GM13977 (cell line): ENCODE results near the gene TNFAIP6.
A peak's percentile ranks its signal among the peaks of the same experiment; 100 is the strongest.
"Not testable (repeated sequence)": the region's sequence is repeated elsewhere in the genome, so short reads cannot be mapped to it uniquely, and the experiment has no call there.

ENCODE experiments used
- DNase-seq: peaks from one replicate; pipeline ENCODE4 v3.0.0; 2012; ENCODE audit warnings: low spot score
- in situ Hi-C: fragments of 300-500 bp; cut with MboI; formaldehyde crosslinking; loops from one replicate; pipeline ENCODE4 v1.12.0; 2022; ENCODE audit warnings: low sequenced_read_pairs, low pct_unique_long_range_greater_than_20kb, mixed read lengths, inconsistent platforms; ENCODE audit not compliant: unreplicated experiment
- TF ChIP-seq, protein P1 (sequence below): IDR thresholded peaks from 2 replicates; pipeline ENCODE4 v1.5.1; 2012; ENCODE audit warnings: mild to moderate bottlenecking, control low read depth; ENCODE audit not compliant: insufficient read depth; ENCODE audit errors: extremely low read depth, missing control alignments

Gene TNFAIP6

DNA sequence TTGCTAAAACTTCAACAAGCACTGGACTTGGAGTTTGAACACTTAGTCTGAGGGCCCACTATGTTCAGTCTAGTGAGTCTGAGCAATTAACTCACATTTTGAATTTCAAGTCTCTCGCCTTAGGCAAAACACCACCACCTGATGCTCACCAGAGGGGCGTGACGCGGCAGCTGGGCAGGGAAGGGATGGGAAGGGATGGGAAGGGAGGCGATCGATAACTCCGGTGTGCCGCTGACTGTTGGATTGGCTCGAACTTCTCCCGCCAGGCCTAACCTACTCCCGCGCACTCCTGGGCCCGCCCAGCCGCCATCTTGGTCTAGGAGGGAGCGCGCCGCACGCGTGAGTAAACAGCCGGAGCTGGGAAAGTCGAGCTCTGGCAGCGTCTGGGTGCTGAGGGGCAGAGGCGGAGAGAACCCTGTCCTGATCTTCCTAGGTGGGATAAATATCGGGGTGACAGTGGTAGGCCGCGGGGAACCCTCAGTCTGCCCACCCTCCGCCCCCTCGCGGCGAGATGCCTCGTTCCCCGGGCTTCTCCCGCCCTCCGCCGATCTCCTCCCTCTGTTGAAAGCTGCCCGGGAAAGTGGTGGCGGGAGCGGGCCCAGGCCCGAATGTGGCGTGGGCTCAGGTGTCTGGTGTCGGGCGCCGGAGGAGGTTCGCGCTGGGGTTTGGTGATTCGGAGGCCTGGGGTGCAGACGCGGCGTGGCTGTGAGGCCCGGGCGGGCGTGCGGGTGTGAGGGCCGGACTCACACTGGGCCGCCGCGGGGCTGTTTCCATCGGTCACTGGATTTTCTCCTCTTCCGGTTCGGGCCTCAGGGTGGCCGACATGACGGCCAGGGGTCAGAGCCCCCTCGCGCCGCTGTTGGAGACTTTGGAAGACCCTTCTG lies 52.5 kb downstream of the TNFAIP6 start, which contains the start of gene RIF1:
Gene RIF1, plus strand, starts transcription at position 302 of the 884 bp plus-strand sequence. Its CDS starts 522 bp downstream, at position 824.
- TF ChIP-seq, protein P1, sequence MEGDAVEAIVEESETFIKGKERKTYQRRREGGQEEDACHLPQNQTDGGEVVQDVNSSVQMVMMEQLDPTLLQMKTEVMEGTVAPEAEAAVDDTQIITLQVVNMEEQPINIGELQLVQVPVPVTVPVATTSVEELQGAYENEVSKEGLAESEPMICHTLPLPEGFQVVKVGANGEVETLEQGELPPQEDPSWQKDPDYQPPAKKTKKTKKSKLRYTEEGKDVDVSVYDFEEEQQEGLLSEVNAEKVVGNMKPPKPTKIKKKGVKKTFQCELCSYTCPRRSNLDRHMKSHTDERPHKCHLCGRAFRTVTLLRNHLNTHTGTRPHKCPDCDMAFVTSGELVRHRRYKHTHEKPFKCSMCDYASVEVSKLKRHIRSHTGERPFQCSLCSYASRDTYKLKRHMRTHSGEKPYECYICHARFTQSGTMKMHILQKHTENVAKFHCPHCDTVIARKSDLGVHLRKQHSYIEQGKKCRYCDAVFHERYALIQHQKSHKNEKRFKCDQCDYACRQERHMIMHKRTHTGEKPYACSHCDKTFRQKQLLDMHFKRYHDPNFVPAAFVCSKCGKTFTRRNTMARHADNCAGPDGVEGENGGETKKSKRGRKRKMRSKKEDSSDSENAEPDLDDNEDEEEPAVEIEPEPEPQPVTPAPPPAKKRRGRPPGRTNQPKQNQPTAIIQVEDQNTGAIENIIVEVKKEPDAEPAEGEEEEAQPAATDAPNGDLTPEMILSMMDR: peak; percentile 49
- DNase-seq: peak; percentile 88
- in situ Hi-C loops: no loop called here

DNA sequence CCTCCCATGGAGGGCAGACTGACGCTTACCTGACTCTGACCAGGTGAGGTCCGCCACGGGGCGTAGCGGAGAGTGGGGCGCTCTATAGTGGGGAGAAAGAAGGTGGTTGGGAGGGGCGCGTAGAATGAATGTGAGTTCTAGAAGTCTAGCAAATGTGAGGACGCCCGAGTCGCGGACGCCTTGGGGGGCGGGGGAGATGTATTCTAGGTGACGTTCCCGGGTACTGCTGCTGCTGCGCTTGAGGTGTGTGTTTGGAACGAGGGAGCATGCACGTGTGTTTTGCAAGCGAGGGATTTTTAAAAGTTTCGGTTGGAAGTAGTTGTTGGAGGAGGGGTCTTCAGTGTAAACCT lies 53.1 kb downstream of the TNFAIP6 start:
- peak; percentile 62 for DNase-seq
- TF ChIP-seq, protein P1: peak; percentile 39
- in situ Hi-C loops: no loop called here

DNA sequence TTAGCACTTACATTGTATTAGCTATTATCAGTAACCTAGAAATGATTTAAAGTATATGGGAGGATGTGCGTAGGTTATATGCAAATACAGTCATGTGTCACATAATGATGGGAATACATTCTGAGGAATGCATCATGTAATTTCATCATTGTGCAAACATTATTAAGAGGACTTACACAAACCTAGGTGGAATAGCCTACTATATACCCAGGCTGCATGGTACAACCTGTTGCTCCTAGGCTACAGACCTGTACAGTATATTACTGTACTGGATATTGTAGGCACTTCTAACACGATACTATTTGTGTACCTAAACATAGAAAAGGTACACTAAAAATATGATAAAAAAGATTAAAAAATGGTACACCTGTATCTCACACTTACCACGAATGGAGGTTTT lies 60.3 kb downstream of the TNFAIP6 start:
- in situ Hi-C loops: no loop called here

DNA sequence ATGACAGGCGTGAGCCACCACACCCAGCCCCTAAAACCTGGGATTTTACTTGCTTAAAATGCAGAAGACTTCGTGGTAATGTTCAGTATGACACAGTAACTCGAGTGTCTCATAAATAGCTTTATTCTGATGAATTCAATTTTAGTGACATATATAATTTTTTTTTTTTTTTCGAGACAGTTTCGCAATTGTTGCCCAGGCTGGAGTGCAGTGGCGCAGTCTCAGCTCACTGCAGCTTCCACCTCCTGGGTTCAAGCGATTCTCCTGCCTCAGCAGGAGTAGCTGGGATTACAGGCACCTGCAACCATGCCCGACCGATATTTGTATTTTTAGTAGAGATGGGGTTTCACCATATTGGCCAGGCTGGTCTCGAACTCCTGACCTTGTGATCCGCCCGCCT lies 64.3 kb downstream of the TNFAIP6 start:
- in situ Hi-C loops, DNase-seq: not testable (repeated sequence)

More for the DNA sequence above, 60.3 kb downstream of the TNFAIP6 start:
- no peak for DNase-seq
- TF ChIP-seq, protein P1: no peak

DNA sequence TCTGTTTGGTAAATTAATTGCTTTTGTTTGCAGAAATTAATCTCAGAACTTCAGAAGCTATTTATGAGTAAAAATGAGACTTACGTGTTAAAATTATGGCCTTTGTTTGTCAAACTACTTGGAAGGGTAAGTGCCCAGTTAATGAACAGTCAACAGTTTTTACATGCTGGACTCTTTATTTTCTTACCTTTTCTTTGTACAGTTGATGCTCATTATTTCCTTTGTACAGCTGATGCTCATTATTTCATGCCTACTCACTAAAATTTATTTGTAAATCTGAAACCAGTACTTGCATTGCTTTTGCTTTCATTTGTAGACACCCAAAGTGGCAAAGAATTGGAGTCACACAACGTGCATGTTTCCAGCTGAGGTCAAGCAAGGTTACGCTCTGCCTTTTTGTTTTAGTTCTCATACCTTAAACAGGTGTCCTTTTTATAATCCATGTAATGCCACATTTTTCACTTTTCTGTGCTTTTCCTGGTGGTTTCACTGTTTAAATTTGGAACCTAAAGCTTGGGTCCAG lies 65.6 kb downstream of the TNFAIP6 start:
- TF ChIP-seq, protein P1: no peak
- in situ Hi-C loops: no loop called here
- DNase-seq: peak; percentile 34

DNA sequence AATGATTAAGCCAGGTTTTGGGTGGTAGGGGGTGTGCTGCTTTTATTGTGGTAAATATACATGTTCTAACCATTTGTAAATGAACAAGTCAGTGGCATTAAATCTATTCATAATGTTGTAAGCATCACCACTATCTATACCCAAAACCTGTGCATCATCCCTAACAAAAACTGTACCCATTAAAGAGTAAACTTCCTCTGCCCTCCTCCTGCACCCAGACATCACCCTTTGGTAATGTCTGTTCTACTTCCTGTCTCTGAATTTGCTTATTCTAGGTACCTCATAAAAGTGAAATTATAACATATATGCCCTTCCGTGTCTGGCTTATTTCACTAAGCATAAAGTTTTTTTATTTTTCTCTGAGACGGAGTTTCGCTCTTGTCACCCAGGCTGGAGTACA lies 66.4 kb downstream of the TNFAIP6 start:
- in situ Hi-C loops: no loop called here
- no peak for DNase-seq

More for the DNA sequence above, 66.4 kb downstream of the TNFAIP6 start:
- TF ChIP-seq, protein P1: no peak
